ENCODE measurements around the gene CCDC85B. TPM values are rescaled to one million over a fixed set of nuclear protein-coding genes. Genes with fewer than 3 reads are reported as not detected.
A peak's percentile ranks its signal among the peaks of the same experiment; 100 is the strongest.

The CCDC85B gene
- total and polyA plus RNA-seq, 2 of the 13 experiments (the other 11 are each of a cell fraction or from before 2014, with no cell fraction given), result 8.2 to 19.5 TPM

- TF ChIP-seq RCOR2 (CRISPR knock-in tag; IDR thresholded peaks at IDR 0.05), result no peak
- no peak for TF ChIP-seq ZFP36L2 (CRISPR knock-in tag; IDR thresholded peaks at IDR 0.05)
- no peak for TF ChIP-seq ZNF660 (CRISPR knock-in tag; IDR thresholded peaks at IDR 0.05; ENCODE audit: borderline replicate concordance, low read depth)
- no peak for TF ChIP-seq THYN1 (CRISPR knock-in tag; IDR thresholded peaks at IDR 0.05; ENCODE audit: borderline replicate concordance, low read depth)
- no peak for TF ChIP-seq ATF6 (CRISPR knock-in tag; conservative IDR thresholded peaks at IDR 0.05)
- no peak for TF ChIP-seq ZBTB26 (CRISPR knock-in tag; IDR thresholded peaks at IDR 0.05; ENCODE audit: borderline replicate concordance)
- TF ChIP-seq REPIN1 (CRISPR knock-in tag; IDR thresholded peaks at IDR 0.05; ENCODE audit: borderline replicate concordance, low read depth), result peak; percentile 69
- TF ChIP-seq FIP1L1 (IDR thresholded peaks at IDR 0.05; ENCODE audit: borderline replicate concordance, insufficient read depth, low read depth, low read length), result no peak
- peak; percentile 85 for TF ChIP-seq ZMYM4 (CRISPR knock-in tag; IDR thresholded peaks at IDR 0.05)
- TF ChIP-seq, protein P1, sequence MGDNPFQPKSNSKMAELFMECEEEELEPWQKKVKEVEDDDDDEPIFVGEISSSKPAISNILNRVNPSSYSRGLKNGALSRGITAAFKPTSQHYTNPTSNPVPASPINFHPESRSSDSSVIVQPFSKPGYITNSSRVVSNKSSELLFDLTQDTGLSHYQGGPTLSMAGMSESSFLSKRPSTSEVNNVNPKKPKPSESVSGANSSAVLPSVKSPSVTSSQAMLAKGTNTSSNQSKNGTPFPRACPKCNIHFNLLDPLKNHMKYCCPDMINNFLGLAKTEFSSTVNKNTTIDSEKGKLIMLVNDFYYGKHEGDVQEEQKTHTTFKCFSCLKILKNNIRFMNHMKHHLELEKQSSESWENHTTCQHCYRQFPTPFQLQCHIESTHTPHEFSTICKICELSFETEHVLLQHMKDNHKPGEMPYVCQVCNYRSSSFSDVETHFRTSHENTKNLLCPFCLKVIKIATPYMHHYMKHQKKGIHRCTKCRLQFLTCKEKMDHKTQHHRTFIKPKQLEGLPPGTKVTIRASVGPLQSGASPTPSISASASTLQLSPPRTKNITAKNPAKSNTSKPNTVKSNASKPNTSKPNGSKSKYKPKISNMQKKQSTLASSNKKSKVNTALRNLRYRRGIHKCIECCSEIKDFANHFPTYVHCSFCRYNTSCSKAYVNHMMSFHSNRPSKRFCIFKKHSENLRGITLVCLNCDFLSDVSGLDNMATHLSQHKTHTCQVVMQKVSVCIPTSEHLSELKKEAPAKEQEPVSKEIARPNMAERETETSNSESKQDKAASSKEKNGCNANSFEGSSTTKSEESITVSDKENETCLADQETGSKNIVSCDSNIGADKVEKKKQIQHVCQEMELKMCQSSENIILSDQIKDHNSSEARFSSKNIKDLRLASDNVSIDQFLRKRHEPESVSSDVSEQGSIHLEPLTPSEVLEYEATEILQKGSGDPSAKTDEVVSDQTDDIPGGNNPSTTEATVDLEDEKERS (CRISPR knock-in tag; IDR thresholded peaks at IDR 0.05), result no peak
- TF ChIP-seq, protein P2, sequence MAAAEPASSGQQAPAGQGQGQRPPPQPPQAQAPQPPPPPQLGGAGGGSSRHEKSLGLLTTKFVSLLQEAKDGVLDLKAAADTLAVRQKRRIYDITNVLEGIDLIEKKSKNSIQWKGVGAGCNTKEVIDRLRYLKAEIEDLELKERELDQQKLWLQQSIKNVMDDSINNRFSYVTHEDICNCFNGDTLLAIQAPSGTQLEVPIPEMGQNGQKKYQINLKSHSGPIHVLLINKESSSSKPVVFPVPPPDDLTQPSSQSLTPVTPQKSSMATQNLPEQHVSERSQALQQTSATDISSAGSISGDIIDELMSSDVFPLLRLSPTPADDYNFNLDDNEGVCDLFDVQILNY (CRISPR knock-in tag; conservative IDR thresholded peaks at IDR 0.05), result no peak
- TF ChIP-seq SAFB2 (CRISPR knock-in tag; IDR thresholded peaks at IDR 0.05; ENCODE audit: borderline replicate concordance, low read depth), result no peak; the same call in 1 of the 2 replicates
- no peak for TF ChIP-seq HOXA9 (CRISPR knock-in tag; IDR thresholded peaks at IDR 0.05; ENCODE audit: borderline replicate concordance)
- TF ChIP-seq, protein P3, sequence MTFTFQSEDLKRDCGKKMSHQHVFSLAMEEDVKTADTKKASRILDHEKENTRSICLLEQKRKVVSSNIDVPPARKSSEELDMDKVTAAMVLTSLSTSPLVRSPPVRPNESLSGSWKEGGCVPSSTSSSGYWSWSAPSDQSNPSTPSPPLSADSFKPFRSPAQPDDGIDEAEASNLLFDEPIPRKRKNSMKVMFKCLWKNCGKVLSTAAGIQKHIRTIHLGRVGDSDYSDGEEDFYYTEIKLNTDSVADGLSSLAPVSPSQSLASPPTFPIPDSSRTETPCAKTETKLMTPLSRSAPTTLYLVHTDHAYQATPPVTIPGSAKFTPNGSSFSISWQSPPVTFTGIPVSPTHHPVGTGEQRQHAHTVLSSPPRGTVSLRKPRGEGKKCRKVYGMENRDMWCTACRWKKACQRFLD (CRISPR knock-in tag; IDR thresholded peaks at IDR 0.05; ENCODE audit: borderline replicate concordance), result no peak
- TF ChIP-seq, protein P4, sequence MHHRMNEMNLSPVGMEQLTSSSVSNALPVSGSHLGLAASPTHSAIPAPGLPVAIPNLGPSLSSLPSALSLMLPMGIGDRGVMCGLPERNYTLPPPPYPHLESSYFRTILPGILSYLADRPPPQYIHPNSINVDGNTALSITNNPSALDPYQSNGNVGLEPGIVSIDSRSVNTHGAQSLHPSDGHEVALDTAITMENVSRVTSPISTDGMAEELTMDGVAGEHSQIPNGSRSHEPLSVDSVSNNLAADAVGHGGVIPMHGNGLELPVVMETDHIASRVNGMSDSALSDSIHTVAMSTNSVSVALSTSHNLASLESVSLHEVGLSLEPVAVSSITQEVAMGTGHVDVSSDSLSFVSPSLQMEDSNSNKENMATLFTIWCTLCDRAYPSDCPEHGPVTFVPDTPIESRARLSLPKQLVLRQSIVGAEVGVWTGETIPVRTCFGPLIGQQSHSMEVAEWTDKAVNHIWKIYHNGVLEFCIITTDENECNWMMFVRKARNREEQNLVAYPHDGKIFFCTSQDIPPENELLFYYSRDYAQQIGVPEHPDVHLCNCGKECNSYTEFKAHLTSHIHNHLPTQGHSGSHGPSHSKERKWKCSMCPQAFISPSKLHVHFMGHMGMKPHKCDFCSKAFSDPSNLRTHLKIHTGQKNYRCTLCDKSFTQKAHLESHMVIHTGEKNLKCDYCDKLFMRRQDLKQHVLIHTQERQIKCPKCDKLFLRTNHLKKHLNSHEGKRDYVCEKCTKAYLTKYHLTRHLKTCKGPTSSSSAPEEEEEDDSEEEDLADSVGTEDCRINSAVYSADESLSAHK (CRISPR knock-in tag; IDR thresholded peaks at IDR 0.05; ENCODE audit: borderline replicate concordance), result no peak
- TF ChIP-seq ZFP41 (CRISPR knock-in tag; IDR thresholded peaks at IDR 0.05; ENCODE audit: borderline replicate concordance), result peak; percentile 31; the same call in 1 of the 2 replicates
- no peak; the same call in none of the 2 replicates for TF ChIP-seq BORCS8-MEF2B (CRISPR knock-in tag; IDR thresholded peaks at IDR 0.05)
Observed at GRCh38 chr11:65888163-65888814, 2.2 kb upstream of the CCDC85B start, which contains the start of gene FIBP (continued).

Data from HepG2 (cell line).